Panc1 (cell line): ENCODE data around the gene SPEF1.

Source experiments
- POLR2AphosphoS5 ChIP-seq: IDR thresholded peaks from 2 replicates; pipeline ENCODE4 v1.6.1; 2012; ENCODE audit warnings: mild to moderate bottlenecking, low read depth, low read length, moderate library complexity
- TCF7L2 ChIP-seq: IDR thresholded peaks from 2 replicates; pipeline ENCODE4 v1.6.1; 2011; ENCODE audit warnings: mild to moderate bottlenecking, low read depth, low read length, inconsistent platforms
- TF ChIP-seq, protein P1 (sequence below): fragments of 450-650 bp; IDR thresholded peaks from 2 replicates; pipeline ENCODE4 v1.5.1; 2017; ENCODE audit warnings: mild to moderate bottlenecking
- TF ChIP-seq, protein P2 (sequence below), 2 experiments: IDR thresholded peaks; 2 replicates each; pipeline ENCODE4 v1.6.1; 2011 to 2012; ENCODE audit warnings: low read depth in 2 of 2, control low read depth in 1 of 2, low read length in 1 of 2, mild to moderate bottlenecking in 1 of 2, moderate library complexity in 1 of 2; ENCODE audit not compliant: insufficient read depth in 1 of 2

DNA sequence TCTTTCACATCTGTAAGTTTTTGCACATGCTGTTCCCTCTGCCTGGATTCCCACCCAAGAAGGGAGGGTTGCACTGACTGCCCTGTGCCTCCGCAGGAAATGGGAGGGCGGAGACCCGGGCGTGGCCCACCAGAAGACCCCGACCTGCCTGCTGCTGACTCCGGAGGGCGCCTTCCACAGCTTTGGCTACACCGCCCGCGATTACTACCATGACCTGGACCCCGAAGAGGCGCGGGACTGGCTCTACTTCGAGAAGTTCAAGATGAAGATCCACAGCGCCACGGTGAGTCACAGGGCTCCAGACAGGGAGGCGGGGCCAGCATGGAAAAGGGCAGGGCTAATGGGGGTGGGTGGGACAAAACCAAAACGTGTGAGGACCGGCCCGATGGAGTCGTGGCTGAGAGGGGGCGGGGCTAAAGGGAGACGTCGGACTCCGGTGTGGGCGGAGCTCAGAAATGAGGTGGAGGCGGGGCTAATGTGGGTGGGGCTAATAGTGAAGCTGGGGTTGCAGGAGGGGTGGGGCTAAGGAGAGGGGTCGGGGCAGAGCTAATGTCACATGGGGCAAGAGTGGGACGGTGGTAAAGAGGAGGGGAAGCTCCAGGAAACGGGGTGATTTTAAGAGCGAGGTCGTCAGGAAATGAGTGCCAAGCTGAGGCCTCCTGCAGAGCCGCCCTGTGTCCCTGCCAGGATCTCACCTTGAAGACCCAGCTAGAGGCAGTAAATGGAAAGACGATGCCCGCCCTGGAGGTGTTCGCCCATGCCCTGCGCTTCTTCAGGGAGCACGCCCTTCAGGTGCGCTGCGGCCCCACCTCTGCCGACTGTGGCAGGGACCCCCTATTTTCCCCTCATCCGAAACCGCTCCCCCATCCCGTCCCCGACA is 36.2 kb downstream of the SPEF1 start:
- TF ChIP-seq, protein P1, sequence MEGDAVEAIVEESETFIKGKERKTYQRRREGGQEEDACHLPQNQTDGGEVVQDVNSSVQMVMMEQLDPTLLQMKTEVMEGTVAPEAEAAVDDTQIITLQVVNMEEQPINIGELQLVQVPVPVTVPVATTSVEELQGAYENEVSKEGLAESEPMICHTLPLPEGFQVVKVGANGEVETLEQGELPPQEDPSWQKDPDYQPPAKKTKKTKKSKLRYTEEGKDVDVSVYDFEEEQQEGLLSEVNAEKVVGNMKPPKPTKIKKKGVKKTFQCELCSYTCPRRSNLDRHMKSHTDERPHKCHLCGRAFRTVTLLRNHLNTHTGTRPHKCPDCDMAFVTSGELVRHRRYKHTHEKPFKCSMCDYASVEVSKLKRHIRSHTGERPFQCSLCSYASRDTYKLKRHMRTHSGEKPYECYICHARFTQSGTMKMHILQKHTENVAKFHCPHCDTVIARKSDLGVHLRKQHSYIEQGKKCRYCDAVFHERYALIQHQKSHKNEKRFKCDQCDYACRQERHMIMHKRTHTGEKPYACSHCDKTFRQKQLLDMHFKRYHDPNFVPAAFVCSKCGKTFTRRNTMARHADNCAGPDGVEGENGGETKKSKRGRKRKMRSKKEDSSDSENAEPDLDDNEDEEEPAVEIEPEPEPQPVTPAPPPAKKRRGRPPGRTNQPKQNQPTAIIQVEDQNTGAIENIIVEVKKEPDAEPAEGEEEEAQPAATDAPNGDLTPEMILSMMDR: no peak
- TF ChIP-seq POLR2AphosphoS5: no peak
- TF ChIP-seq, protein P2, sequence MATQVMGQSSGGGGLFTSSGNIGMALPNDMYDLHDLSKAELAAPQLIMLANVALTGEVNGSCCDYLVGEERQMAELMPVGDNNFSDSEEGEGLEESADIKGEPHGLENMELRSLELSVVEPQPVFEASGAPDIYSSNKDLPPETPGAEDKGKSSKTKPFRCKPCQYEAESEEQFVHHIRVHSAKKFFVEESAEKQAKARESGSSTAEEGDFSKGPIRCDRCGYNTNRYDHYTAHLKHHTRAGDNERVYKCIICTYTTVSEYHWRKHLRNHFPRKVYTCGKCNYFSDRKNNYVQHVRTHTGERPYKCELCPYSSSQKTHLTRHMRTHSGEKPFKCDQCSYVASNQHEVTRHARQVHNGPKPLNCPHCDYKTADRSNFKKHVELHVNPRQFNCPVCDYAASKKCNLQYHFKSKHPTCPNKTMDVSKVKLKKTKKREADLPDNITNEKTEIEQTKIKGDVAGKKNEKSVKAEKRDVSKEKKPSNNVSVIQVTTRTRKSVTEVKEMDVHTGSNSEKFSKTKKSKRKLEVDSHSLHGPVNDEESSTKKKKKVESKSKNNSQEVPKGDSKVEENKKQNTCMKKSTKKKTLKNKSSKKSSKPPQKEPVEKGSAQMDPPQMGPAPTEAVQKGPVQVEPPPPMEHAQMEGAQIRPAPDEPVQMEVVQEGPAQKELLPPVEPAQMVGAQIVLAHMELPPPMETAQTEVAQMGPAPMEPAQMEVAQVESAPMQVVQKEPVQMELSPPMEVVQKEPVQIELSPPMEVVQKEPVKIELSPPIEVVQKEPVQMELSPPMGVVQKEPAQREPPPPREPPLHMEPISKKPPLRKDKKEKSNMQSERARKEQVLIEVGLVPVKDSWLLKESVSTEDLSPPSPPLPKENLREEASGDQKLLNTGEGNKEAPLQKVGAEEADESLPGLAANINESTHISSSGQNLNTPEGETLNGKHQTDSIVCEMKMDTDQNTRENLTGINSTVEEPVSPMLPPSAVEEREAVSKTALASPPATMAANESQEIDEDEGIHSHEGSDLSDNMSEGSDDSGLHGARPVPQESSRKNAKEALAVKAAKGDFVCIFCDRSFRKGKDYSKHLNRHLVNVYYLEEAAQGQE (IDR thresholded peaks at IDR 0.05; ENCODE audit: insufficient read depth in 1 of 2, low read depth in 2 of 2, low read length in 1 of 2): no peak
- TF ChIP-seq TCF7L2: no peak
